Activated CD4-positive, alpha-beta T cell treated with anti-CD3 and anti-CD28 coated beads, Interleukin-10, Interleukin-2, amounts not matched to agents 100 ng/mL and 50 ng/mL, durations not matched to agents 16 hours and 8 hours (primary cell): ENCODE measurements around the gene GLI1.
"Not testable (repeated sequence)": the region's sequence is repeated elsewhere in the genome, so short reads cannot be mapped to it uniquely, and the experiment has no call there.

Experiments
- DNase-seq: peaks from one replicate; pipeline ENCODE4 v3.0.0-alpha.2; 2020

The GLI1 gene

DNA sequence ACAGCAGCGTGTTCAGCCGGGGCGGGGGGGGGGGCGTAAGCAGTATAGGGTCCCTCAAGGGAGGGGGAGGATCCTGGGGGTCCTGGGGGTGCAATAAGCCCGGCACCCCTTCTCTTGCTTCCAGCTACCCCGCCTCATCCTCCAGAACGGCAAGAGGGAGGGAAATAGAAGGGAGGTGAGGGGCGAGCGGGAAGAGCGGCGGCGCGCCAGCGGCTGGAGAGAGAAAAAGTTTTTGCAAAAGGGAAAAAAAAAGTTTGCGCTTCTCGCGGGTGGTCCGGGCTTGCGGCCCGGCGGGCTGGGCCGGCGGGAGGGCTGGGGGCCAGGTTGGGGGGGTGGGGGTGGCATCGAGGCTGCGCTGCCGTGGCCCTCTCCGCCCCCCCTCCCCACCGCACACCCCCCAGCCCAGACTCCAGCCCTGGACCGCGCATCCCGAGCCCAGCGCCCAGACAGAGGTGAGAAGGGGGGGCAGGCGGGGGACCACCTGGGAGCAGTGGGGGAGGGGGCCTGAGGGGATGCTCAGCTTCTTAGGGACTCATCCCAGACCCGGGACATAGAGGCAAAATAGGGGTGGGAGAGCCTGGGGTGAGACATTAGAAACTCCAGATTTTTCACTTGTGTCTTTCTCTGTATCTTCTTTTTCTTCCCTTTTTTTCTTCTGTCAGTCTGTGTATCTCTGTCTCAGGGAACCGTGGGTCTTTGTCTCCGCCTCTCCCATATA lies at the start of gene GLI1:
Gene GLI1, plus strand, starts transcription at position 36 of the 718 bp plus-strand sequence. CDS start 3,907 bp downstream, outside the sequence.
- no peak for DNase-seq

DNA sequence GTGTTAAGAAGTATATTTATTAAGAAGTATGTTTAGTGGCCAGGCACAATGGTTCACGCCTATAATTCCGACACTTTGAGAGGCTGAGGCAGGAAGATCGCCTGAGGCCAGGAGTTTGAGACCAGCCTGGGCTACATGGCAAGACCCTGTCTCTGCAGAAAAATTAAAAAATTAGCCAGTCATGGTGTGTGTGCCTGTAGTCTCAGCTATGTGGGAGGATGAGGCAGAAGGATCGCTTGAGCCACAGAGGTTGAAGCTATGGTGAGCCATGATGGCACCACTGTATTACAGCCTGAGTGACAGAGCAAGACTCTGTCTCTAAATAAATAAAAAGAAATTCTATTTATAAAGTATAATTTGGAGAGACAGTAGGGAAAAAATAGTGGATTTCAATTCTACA lies 49.1 kb upstream of the GLI1 start:
- no peak for DNase-seq

DNA sequence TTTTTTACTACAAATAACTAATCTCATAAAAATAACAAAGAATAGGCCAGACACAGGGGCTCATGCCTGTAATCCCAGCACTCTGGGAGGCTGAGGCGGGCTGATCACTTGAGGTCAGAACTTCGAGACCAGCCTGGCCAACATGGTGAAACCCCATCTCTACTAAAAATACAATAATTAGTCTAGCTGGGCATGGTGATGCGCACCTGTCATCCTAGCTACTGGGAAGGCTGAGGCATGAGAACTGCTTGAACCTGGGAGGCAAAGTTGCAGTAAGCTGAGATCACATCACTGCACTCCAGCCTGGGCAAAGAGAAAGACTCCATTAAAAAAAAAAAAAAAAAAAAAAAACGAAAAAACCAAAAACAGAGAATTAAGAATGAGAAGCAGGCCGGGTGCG lies 45.4 kb upstream of the GLI1 start:
- DNase-seq, result not testable (repeated sequence)

DNA sequence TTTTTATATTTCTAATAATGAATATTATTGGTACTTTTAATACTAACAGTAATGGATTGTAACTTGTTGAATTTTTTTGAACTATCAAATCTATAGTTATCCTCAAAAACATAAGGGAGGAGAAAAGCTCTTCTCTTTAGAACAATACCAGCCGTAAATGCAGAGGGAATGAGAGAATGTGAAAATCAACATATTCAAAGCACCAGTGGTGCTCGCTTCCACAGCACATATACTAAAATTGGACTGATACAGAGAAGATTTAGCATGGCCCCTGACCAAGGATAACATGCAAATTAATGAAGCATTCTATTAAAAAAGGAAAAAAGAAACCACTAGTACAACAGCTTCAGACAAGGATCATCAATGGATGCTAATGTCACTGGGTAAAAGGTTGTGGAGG lies 44.5 kb upstream of the GLI1 start:
- DNase-seq, result no peak

DNA sequence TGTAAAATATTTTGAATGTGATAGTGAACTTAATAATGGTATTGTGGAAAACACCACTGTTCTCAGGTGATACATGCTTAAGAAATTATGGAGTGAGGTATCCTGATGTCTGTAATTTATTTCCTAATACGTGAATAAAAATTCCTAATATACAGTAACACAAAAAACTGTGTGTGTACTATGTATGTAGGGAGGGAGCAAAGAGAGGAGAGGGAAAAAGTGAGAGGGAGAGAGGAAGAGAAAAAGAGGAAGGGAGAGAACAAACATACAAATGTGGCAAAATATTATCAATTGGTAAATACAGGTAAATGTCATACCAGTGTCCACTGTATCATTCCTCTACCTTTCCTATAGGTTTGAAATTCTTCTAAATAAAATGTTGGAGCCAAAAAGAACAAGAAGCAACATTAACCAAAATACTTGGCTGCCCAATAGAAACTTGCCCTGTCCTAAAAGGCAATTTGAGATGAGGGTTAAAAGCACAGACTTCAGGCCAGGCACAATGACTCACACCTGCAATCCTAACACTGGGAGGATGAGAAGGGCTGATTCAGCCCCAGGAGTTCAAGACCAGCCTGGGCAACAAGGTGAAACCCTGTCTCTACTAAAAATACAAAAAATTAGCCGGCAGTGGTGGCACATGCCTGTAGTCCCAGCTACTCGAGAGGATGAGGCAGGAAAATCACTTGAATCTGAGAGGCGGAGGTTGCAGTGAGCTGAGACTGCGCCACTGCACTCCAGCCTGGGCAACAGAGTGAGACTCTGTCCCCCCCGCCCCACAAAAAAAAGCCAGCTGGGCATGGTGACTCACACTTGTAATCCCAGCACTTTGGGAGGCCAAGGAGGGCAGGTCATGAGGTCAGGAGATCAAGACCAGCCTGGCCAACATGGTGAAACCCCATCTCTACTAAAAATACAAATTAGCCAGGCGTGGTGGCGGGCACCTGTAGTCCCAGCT lies 43.3 kb upstream of the GLI1 start:
- no peak for DNase-seq

DNA sequence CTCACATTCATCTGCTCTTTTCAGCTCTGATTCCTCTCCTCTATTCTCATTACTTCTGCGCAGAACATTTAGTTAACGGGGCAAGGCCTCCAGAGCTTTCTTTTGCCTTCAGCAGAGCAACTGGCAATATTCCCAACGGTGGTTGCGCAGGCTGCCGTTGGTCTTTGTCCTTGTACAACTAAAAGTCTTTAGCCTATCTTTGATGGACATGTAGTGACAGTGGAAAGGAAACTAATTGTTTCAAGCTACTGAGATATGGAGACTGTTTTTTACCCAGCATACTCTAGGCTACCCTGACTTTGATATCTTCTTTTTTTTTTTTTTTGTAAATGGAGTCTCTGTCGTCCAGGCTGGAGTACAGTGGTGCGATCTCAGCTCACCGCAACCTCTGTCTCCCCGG lies 41.3 kb upstream of the GLI1 start:
- DNase-seq, result no peak

DNA sequence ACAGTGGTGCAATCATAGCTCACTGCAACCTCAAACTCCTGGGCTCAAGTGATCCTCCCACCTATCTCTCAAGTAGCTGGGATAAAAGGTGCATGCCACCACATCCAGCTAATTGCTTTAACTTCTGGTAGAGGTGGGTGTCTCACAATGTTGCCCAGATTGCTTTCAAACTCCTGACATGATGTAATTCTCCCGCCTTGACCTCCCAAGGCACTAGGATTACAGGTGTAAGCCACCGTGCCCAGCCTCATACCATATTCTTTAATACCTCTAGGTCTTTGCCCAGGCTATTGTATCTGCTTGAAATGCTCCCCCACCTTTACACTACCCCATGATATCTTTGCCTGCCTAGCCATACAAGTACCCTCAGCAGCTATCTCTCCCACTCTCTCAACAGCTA lies 40.1 kb upstream of the GLI1 start:
- DNase-seq, result no peak

DNA sequence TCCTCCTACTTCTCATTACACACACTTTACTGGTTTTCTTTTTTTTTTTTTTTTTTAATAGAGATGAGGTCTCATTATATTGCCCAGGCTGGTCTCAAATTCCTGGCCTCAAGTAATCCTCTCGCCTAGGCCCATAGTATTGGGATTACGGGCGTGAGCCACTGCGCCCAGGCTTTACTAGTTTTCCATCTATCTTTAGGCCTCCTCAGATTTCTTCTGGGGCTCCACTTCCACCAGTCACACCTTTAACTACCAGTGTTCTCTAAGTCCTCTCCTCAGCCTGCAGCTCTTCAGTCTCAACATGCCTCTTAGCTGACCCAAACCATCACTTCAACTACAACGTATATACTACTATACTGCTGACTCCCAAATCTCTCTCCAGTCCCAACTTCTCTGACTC lies 39.1 kb upstream of the GLI1 start:
- DNase-seq, result no peak

DNA sequence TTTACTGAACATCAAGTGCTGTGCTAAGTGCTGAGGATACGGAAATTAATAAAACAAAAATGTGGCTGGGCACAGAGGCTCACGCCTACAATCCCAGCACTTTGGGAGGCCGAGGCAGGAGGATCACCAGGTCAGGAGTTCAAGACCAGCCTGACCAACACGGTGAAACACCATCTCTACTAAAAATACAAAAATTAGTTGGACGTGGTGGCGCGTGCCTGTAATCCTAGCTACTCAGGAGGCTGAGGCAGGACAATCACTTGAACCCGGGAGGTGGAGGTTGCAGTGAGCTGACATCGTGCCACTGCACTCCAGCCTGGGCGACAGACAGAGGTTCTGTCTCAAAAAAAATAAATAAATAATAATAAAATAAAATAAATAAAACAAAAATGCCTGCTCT lies 32.6 kb upstream of the GLI1 start:
- not testable (repeated sequence) for DNase-seq

DNA sequence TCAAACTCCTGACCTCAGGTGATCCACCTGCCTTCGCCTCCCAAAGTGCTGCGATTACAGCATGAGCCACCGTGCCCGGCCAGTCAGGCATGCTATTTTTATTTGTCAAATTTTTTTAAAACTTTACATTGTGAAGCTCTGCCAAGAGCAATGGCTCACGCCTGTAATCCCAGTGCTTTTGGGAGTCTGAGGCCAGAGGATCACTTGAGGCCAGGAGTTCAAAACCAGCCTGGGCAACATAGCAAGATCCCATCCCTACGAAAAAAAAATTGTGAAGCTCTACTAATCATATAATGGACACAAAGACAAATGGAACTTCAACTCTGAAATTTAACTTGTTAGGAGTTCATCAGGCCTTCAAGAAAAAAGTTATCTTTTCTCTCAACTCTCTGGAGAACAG lies 30.6 kb upstream of the GLI1 start:
- no peak for DNase-seq

DNA sequence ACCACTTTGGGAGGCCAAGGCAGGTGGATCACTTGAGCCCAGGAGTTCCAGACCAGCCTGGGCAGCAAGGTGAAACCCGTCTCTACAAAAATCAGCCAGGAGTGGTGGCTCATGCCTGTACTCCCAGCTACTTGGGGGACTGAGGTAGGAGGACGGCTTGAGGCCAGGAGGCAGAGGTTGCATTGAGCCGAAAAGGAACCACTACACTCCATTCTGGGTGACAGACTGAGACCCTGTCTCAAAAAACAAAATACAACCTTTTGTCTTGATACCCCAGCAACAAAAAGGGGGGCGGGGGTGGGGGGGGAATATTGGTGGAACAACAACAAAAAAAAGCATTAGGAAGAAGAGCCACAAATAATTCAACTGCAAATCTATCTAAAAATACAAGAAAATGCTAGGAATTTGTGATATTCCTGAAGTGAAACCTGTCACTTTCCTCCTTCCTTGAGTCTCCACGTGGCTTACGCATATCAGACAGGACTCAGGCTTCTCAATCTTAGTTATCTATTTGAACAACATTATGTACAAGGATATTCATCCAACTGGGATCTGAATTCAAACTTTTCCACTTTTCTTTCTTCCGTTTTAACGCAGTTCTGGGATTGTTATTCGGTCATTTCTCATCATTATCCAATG lies 30.0 kb upstream of the GLI1 start:
- no peak for DNase-seq

DNA sequence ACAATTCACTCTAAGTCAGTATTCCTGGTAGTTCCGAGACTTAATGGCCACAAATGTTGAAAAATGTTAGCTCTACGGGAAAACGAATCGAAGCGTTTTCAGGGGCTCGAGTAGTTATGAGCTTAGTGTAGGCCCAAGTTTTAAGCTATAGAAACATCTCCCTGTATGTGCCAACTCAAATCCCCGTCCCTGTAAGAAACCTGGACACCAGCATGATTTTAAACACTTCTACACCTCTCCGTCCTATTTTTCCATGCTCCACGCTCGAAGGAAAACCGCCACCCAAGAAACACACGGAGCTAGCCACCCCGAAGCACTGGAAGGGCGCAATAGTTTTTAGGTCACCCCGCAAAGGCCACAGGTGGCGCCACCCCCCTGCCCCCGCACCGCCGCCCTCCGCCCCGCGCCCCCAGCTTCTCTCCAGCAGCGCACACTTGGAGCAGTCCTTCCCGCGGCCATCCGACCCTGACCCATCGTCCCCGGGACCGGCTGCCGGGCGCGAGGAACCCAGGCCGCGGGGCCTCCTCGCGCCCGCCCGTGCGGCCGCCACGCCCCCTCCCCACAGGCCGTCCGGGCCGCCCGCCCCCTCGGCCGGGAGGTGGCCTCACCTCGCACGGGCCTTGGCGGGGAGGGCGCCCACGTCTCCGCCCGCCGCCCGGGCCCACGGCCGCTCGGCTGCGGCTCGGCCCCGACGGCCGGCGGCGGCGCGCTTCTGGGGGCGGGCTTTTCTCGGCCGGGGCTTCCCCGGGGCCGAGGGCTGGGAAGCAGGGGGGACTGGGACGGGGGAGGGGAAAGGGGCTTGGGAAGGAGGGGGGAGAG lies 29.3 kb upstream of the GLI1 start:
- no peak for DNase-seq

DNA sequence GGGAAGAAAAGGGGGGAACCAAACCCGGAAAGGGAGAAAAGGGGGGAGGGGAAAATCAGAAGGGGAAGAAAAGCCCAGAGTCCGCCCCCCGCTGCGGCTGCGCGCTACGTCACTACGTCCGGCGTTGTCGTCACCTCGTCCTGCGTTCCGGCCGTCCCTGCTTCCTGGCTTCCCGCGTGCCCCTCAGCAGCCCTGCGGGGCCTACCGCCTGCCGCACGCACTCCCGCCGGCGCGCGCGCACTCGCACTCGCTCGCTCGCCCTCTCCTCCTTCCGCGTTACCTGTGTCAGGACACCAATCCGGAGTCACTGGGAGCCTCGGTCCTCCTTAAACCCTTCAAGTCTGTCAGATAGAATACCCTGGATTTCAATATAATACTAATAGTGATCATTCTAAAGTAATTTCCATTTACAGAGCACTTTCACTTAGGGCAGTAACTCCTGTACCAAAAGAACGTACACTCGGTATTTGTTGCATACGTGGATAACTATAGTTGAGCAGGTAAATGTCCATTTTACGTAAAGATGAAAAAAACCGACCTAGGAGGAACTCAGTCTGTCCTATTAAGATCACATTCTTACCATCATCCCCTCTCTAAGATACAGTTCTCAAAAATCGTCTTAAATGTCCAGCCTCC lies 28.5 kb upstream of the GLI1 start, which contains the start of gene R3HDM2:
Gene R3HDM2, minus strand, starts transcription at position 113 of the 636 bp plus-strand sequence. CDS start 120,615 bp downstream, outside the sequence.
- DNase-seq, result peak; percentile 97

DNA sequence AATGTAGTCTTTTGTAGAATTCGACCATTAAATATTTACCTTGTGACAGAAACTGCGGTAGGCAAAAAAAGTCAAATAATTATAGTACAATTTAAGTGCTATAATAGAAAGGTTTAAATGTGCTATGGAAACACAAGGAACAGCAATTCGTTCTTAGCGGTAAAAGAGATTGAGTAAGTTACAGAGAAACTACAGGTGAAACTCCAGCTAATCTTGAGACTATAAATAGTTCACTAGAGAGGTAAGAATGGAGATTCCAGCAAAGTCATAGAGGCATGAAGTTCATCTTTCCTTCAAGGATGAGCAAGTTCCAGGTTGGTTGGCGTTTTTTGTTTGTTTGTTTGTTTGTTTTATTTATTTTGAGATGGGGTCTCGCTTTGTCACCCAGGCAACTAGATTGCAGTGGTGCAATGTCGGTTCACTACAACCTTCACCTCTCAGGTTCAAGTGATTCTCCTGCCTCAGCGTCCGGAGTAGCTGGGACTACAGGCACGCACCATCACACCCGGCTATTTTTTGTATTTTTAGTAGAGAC lies 27.9 kb upstream of the GLI1 start:
- DNase-seq, result no peak

DNA sequence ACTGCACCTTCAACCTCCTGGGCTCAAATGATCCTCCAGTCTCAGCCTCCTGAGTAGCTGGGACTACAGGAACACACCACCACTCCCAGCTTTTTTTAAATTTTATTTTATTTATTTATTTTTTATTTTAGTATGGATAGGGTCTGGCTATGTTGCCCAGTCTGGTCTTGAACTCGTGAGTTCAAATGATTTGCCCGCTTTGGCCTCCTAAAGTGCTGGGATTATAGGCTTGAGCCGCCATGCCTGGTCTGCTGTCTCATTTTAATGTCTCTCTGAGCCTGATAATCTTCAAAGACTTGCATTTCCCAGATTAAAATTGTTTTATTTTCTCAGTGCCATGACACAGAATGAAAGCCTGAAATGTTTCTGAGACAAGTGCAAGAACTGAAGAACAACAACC lies 26.2 kb upstream of the GLI1 start:
- DNase-seq, result no peak

DNA sequence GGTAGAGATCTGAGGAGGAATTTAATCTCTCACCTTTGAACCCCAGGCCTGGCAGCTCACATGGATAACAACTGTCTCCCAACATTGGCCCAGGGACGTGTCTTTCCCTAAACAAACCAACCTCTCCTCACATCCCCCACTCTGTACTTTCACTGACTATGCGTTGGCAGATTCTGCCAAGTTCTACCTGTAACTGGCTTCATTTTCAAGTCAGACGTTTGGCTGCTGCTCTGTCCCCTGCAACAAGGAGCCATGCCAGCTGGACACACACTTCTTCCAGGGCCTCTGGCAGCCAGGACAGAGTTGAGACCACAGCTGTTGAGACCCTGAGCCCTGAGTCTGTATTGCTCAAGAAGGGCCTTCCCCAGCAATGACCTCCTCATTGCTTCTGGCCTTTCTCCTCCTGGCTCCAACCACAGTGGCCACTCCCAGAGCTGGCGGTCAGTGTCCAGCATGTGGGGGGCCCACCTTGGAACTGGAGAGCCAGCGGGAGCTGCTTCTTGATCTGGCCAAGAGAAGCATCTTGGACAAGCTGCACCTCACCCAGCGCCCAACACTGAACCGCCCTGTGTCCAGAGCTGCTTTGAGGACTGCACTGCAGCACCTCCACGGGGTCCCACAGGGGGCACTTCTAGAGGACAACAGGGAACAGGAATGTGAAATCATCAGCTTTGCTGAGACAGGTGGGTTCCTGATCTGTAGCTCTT lies 24.9 kb upstream of the GLI1 start, which contains the start of gene INHBC:
Gene INHBC, plus strand, starts transcription at position 268 of the 707 bp plus-strand sequence. Its CDS starts 103 bp downstream, at position 371.
- no peak for DNase-seq

DNA sequence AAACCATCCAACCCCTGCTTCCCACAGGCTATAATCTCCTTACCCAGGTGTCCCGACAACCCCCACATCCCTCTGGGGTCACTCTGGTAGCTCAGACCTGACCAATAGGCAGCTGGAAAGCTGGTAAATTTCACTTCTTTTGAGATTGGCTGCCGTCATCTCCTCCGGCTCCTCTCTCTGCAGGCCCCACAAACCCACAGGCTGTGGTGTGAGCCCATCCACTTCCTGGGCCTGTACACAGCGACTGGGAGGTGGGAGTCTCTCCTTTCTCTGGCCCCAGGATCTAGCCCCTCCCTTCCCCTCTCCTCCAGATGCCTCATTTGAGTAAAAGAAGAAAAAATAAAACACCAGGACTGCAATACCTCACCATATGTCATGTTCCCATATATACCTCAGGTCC lies 24.3 kb upstream of the GLI1 start:
- DNase-seq, result no peak

DNA sequence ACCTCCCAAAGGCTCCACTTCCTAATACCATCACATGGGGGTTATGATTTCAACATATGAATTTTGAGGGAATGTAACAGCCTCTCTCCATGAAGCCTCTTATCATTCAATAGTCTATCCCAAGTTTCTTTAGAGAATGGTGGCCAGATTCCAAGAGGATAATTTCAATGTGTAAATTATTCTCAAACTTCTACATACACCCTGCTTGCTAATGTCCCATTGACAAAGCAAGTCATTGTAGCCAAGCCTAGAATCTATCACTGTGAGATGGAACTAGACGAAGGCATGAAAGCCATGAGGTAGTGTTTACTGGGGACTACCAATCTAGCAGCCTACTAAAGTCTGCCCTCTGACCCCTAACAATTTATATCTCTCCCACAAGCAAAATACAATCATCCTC lies 21.2 kb upstream of the GLI1 start:
- no peak for DNase-seq

DNA sequence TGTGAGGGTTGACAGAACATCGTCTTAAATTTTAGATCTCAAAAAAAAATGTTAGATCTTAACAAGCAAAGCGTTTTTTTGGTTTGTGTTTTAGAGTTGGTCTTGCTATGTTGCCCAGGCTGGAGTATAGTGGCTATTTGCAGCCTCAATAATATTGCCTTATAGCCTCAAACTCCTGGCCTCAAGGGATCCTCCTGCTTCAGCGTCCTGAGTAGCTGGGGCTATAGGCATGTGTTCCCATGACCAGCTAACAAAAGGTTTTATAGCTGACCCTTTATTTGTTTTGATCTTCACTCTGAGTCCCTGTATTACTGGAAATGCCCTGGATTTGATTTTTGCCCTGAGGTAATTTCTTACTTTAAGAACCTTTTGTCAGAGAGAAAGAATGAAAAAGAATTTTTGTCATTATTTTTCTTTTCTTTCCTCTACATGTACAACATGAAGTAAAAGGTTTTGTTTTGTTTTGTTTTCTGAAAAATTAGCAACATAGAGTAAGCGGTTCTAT lies 19.8 kb upstream of the GLI1 start:
- no peak for DNase-seq

DNA sequence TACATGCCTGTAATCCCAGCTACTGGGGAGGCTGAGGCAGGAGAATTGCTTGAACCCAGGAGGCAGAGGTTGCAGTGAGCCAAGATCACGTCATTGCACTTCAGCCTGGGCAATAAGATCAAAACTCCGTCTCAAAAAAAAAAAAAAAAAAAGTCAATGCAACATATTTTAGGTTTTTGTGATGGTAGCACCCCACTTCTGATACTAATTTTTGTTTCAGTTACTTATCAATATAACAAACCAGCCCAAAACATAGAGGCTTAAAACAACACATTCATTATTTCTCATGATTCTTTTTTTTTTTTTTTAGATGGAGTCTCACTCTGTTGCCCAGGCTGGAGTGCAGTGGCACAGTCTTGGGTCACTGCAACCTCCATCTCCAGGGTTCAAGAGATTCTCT lies 18.2 kb upstream of the GLI1 start:
- not testable (repeated sequence) for DNase-seq
